GM12878 (cell line): Measurements from ENCODE around the gene MSMB. TPM values are rescaled to one million over a fixed set of nuclear protein-coding genes. Genes with fewer than 3 reads are reported as not detected.

ENCODE experiments used
- ATAC-seq: fragments of 200-7000 bp; cut with Tn5 transposase; 3 replicates; pipeline ENCODE4 v1.9.1; 2020; ENCODE audit warnings: mild to moderate bottlenecking, moderate library complexity
- BruUV-seq: library from RNA; stranded (reverse); fragments of 400-500 nt; replicated peaks from 2 replicates; lab custom pipeline; 2021; lab: Mats Ljungman, UMichigan
- CTCF ChIA-PET: fragments of 300-600 bp; sonication (Branson Sonifier 250); formaldehyde crosslinking; extraction: SDS; loops from one replicate; lab custom pipeline; 2021; ENCODE audit warnings: inconsistent platforms; lab: Yijun Ruan, JAX
- POLR2A ChIA-PET: fragments of 350-600 bp; formaldehyde crosslinking; extraction: SDS; loops from one replicate; lab custom pipeline; 2021; ENCODE audit warnings: inconsistent platforms; lab: Charles Lee
- RAD21 ChIA-PET: fragments of 300-600 bp; sonication (Branson Sonifier 250); formaldehyde crosslinking; loops from one replicate; lab custom pipeline; 2023; ENCODE audit warnings: antibody characterized with exemption; ENCODE audit not compliant: unreplicated experiment; lab: Charles Lee
- SMC1A ChIA-PET: fragments of 300-600 bp; sonication (Branson Sonifier 250); formaldehyde crosslinking; loops from one replicate; lab custom pipeline; 2023; ENCODE audit not compliant: unreplicated experiment, uncharacterized antibody; lab: Charles Lee
- DNase-seq: peaks from one replicate; pipeline ENCODE4 v3.0.0-alpha.2; 2011; ENCODE audit warnings: low read depth, low spot score
- FAIRE-seq: peaks from 3 replicates; lab custom pipeline; 2011; peaks lifted over from hg19 to GRCh38; lab: Jason Lieb, UNC
- H2AFZ ChIP-seq: 2 replicates; pipeline ENCODE4 v1.6.0; 2011; ENCODE audit warnings: low read depth, low read length, control low read depth; ENCODE audit not compliant: control insufficient read depth
- H3K27ac ChIP-seq: 2 replicates; pipeline ENCODE4 v1.5.1; 2011; ENCODE audit warnings: control low read depth; ENCODE audit not compliant: control insufficient read depth, insufficient read depth
- H3K27me3 ChIP-seq, 2 experiments: replicated peaks in 1 of 2; 2 replicates each; pipeline versions ENCODE4 v1.6.0 to v1.6.1; 2011; ENCODE audit warnings: low read length in 1 of 2; ENCODE audit not compliant: control insufficient read depth in 2 of 2, insufficient read depth in 2 of 2
- H3K36me3 ChIP-seq, 2 experiments: 2 replicates each; pipeline ENCODE4 v1.5.1; 2011; ENCODE audit warnings: low read length in 1 of 2; ENCODE audit not compliant: control insufficient read depth in 2 of 2, insufficient read depth in 2 of 2
- H3K4me1 ChIP-seq: 2 replicates; pipeline ENCODE4 v1.6.1; 2011; ENCODE audit warnings: mild to moderate bottlenecking, low read length, moderate library complexity, mixed read lengths; ENCODE audit not compliant: control insufficient read depth, insufficient read depth
- H3K4me2 ChIP-seq: 2 replicates; pipeline ENCODE4 v1.6.0; 2011; ENCODE audit warnings: control low read depth; ENCODE audit not compliant: control insufficient read depth, insufficient read depth
- H3K4me3 ChIP-seq: fragments of 200-600 bp; sonication (generic); 2 replicates; pipeline ENCODE4 v1.5.1; 2016
- H3K79me2 ChIP-seq: 2 replicates; pipeline ENCODE4 v1.6.0; 2011; ENCODE audit warnings: low read length; ENCODE audit not compliant: control insufficient read depth, insufficient read depth
- H3K9ac ChIP-seq: 2 replicates; pipeline ENCODE4 v1.8.0; 2011; ENCODE audit warnings: low read length, control low read depth, mixed read lengths; ENCODE audit not compliant: control insufficient read depth, insufficient read depth
- H3K9me3 ChIP-seq: replicated peaks from 3 replicates; pipeline ENCODE4 v1.5.1; 2011; ENCODE audit warnings: mild to moderate bottlenecking, low read length; ENCODE audit not compliant: control insufficient read depth, insufficient read depth
- H4K20me1 ChIP-seq: 2 replicates; pipeline ENCODE4 v1.6.0; 2011; ENCODE audit not compliant: control insufficient read depth, insufficient read depth
- CREM ChIP-seq: IDR thresholded peaks from 2 replicates; pipeline ENCODE4 v1.6.1; 2014; ENCODE audit warnings: antibody characterized with exemption, low read depth
- EGR1 ChIP-seq, 2 experiments: IDR thresholded peaks; 1 replicate in 1 of 2; 2 replicates in 1 of 2; pipeline ENCODE4 v1.6.1; 2011 to 2012; ENCODE audit warnings: low read depth in 2 of 2, low read length in 2 of 2, borderline replicate concordance in 1 of 2, mild to moderate bottlenecking in 1 of 2, moderate library complexity in 1 of 2
- PAX5 ChIP-seq: IDR thresholded peaks from 2 replicates; pipeline ENCODE4 v1.6.1; 2011; ENCODE audit warnings: low read depth, low read length, borderline replicate concordance
- ZNF622 ChIP-seq: fragments of 450-650 bp; IDR thresholded peaks from 2 replicates; pipeline ENCODE4 v1.6.1; 2017; ENCODE audit warnings: mild to moderate bottlenecking, inconsistent platforms
- WGBS: methylation state at CpG from one replicate; pipeline ENCODE4 v1.1.6; 2016; ENCODE audit warnings: low lambda C conversion rate; ENCODE audit not compliant: insufficient replicate concordance, insufficient coverage; ENCODE audit errors: missing lambda C conversion rate; 5-methylcytosine and 5-hydroxymethylcytosine counted together
- in situ Hi-C: fragments of 300-500 bp; cut with MboI; formaldehyde crosslinking; loops from 9 replicates; pipeline ENCODE4 v1.14.3; 2018; ENCODE audit warnings: mixed read lengths
- intact Hi-C: fragments of 100-400 bp; cut with micrococcal nuclease; formaldehyde crosslinking; loops from one replicate; pipeline ENCODE4 v1.14.2; 2022; ENCODE audit not compliant: unreplicated experiment
- polyA plus RNA-seq, 11 experiments: library from polyadenylated mRNA; depleted of rRNA in 4 of 11; unstranded in 6 of 11; stranded (reverse) in 5 of 11; fragments of >200 nt; fragmentation: Nextera tagmentation in 4 of 11; fragmentation: Illumina TruSeq in 1 of 11; extraction: Ambion mirVana in 4 of 11; extraction: Trizol in 1 of 11; gene quantifications; 1 replicate in 1 of 11; 2 replicates in 10 of 11; pipeline versions ENCODE4 v1.2.1 to v1.2.3, GENCODE V29; 2011 to 2016; ENCODE audit warnings: inconsistent platforms in 2 of 11, missing spikeins in 2 of 11, low read depth in 1 of 11
- total RNA-seq, 4 experiments: library from RNA; depleted of rRNA in 3 of 4; stranded (reverse); fragments of >200 nt in 3 of 4; fragmentation: Illumina TruSeq in 1 of 4; extraction: Trizol in 1 of 4; gene quantifications; 2 replicates each; pipeline versions ENCODE4 v1.2.1 to v1.2.3, GENCODE V29; 2013 to 2021
- TF ChIP-seq, protein P1 (sequence below): fragments of 450-650 bp; formaldehyde crosslinking; IDR thresholded peaks from 2 replicates; pipeline ENCODE4 v1.4.0; 2022; ENCODE audit warnings: mild to moderate bottlenecking, moderate library complexity
- TF ChIP-seq, protein P2 (sequence below): IDR thresholded peaks from 2 replicates; pipeline ENCODE4 v1.6.1; 2012; ENCODE audit warnings: improper control_type of control experiment, low read depth, low read length; ENCODE audit not compliant: insufficient replicate concordance
- TF ChIP-seq, protein P3 (sequence below): fragments of 450-650 bp; IDR thresholded peaks from 2 replicates; pipeline ENCODE4 v1.6.1; 2017; ENCODE audit warnings: mild to moderate bottlenecking
- TF ChIP-seq, protein P4 (sequence below): fragments of 450-650 bp; formaldehyde crosslinking; IDR thresholded peaks from 2 replicates; pipeline ENCODE4 v1.4.0; 2020; ENCODE audit warnings: mild to moderate bottlenecking, moderate library complexity

Gene MSMB
- total and polyA plus RNA-seq, 10 of the 15 experiments (the other 5 are each of a cell fraction or from before 2014, with no cell fraction given): not detected

DNA sequence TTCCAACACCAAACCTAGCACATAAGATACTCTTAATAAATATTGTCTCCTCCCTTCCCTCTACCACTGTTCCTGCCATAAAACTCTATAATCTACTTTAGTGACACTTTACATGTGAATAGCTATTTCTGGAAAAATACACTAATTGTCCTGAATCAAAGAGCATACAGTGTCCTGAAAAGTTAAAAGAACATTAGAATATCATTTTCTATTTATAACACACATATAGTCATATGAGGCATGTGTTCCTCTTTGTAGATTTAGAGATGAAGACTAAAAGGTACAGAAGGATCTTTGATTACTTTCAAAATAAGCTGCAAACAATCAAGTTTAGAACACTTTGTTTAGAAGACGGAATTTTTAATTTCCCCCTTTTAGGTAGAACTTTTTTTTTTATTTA is 29.3 kb downstream of the MSMB start:
- no peaks in the 10 kb centered on the region for H3K27me3 ChIP-seq
- H3K4me1 ChIP-seq: peaks cover 7% of the 10 kb centered on the region
- H3K79me2 ChIP-seq: peaks cover 53% of the 10 kb centered on the region
- no peak overlapping the region for H3K4me2 ChIP-seq
- in situ Hi-C loops: no loop called here
- DNase-seq (no peak), FAIRE-seq (no peak), ATAC-seq (no peak)
- ChIA-PET POLR2A (interaction anchor here (0.9 kb wide), 1 partner anchor 12 kb away, joined by 3 read pairs; no protein-coding TSS in a partner anchor), RAD21 (interaction anchor here (1.7 kb wide), 1 partner anchor 10 kb away, joined by 3 read pairs; no protein-coding TSS in a partner anchor), SMC1A (interaction anchor here (1.0 to 3.2 kb wide), 5 partner anchors 10 to 1013 kb away, joined by 3 to 12 read pairs (median 3); no protein-coding TSS in a partner anchor), CTCF (interaction anchor here (6.7 kb wide), 1 partner anchor 11 kb away, joined by 60 read pairs; the partner anchor contains the start of gene NCOA4)
- H3K36me3 ChIP-seq: peaks cover 8 to 28% of the 10 kb centered on the region in 2 experiments
- no peak overlapping the region for H3K4me3 ChIP-seq
- H3K9ac ChIP-seq: no peak overlapping the region
- intact Hi-C loops: no loop called here
- WGBS: 95% methylated on average over 1 of the region's 1 CpG
- H4K20me1 ChIP-seq: no peaks in the 10 kb centered on the region; the same call in 1 of the 2 replicates
- H2AFZ ChIP-seq: no peak overlapping the region
- no peaks in the 10 kb centered on the region for H3K9me3 ChIP-seq
- BruUV-seq: no TSS peak
- H3K27ac ChIP-seq: no peak overlapping the region
- TF ChIP-seq ZNF622 (no peak), CREM (no peak), PAX5 (no peak), EGR1 (IDR thresholded peaks at IDR 0.05; ENCODE audit: borderline replicate concordance in 1 of 2, low read depth in 2 of 2, low read length in 2 of 2) (no peak)
- TF ChIP-seq, protein P1, sequence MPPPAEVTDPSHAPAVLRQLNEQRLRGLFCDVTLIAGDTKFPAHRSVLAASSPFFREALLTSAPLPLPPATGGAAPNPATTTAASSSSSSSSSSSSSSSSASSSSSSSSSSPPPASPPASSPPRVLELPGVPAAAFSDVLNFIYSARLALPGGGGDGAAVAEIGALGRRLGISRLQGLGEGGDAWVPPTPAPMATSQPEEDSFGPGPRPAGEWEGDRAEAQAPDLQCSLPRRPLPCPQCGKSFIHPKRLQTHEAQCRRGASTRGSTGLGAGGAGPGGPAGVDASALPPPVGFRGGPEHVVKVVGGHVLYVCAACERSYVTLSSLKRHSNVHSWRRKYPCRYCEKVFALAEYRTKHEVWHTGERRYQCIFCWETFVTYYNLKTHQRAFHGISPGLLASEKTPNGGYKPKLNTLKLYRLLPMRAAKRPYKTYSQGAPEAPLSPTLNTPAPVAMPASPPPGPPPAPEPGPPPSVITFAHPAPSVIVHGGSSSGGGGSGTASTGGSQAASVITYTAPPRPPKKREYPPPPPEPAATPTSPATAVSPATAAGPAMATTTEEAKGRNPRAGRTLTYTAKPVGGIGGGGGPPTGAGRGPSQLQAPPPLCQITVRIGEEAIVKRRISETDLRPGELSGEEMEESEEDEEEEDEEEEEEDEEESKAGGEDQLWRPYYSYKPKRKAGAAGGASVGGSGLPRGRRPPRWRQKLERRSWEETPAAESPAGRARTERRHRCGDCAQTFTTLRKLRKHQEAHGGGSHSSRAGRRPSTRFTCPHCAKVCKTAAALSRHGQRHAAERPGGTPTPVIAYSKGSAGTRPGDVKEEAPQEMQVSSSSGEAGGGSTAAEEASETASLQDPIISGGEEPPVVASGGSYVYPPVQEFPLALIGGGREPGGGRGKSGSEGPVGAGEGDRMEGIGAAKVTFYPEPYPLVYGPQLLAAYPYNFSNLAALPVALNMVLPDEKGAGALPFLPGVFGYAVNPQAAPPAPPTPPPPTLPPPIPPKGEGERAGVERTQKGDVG (CRISPR knock-in tag): no peak
- TF ChIP-seq, protein P2, sequence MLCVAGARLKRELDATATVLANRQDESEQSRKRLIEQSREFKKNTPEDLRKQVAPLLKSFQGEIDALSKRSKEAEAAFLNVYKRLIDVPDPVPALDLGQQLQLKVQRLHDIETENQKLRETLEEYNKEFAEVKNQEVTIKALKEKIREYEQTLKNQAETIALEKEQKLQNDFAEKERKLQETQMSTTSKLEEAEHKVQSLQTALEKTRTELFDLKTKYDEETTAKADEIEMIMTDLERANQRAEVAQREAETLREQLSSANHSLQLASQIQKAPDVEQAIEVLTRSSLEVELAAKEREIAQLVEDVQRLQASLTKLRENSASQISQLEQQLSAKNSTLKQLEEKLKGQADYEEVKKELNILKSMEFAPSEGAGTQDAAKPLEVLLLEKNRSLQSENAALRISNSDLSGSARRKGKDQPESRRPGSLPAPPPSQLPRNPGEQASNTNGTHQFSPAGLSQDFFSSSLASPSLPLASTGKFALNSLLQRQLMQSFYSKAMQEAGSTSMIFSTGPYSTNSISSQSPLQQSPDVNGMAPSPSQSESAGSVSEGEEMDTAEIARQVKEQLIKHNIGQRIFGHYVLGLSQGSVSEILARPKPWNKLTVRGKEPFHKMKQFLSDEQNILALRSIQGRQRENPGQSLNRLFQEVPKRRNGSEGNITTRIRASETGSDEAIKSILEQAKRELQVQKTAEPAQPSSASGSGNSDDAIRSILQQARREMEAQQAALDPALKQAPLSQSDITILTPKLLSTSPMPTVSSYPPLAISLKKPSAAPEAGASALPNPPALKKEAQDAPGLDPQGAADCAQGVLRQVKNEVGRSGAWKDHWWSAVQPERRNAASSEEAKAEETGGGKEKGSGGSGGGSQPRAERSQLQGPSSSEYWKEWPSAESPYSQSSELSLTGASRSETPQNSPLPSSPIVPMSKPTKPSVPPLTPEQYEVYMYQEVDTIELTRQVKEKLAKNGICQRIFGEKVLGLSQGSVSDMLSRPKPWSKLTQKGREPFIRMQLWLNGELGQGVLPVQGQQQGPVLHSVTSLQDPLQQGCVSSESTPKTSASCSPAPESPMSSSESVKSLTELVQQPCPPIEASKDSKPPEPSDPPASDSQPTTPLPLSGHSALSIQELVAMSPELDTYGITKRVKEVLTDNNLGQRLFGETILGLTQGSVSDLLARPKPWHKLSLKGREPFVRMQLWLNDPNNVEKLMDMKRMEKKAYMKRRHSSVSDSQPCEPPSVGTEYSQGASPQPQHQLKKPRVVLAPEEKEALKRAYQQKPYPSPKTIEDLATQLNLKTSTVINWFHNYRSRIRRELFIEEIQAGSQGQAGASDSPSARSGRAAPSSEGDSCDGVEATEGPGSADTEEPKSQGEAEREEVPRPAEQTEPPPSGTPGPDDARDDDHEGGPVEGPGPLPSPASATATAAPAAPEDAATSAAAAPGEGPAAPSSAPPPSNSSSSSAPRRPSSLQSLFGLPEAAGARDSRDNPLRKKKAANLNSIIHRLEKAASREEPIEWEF: no peak
- TF ChIP-seq, protein P3, sequence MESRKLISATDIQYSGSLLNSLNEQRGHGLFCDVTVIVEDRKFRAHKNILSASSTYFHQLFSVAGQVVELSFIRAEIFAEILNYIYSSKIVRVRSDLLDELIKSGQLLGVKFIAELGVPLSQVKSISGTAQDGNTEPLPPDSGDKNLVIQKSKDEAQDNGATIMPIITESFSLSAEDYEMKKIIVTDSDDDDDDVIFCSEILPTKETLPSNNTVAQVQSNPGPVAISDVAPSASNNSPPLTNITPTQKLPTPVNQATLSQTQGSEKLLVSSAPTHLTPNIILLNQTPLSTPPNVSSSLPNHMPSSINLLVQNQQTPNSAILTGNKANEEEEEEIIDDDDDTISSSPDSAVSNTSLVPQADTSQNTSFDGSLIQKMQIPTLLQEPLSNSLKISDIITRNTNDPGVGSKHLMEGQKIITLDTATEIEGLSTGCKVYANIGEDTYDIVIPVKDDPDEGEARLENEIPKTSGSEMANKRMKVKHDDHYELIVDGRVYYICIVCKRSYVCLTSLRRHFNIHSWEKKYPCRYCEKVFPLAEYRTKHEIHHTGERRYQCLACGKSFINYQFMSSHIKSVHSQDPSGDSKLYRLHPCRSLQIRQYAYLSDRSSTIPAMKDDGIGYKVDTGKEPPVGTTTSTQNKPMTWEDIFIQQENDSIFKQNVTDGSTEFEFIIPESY: no peak
- TF ChIP-seq, protein P4, sequence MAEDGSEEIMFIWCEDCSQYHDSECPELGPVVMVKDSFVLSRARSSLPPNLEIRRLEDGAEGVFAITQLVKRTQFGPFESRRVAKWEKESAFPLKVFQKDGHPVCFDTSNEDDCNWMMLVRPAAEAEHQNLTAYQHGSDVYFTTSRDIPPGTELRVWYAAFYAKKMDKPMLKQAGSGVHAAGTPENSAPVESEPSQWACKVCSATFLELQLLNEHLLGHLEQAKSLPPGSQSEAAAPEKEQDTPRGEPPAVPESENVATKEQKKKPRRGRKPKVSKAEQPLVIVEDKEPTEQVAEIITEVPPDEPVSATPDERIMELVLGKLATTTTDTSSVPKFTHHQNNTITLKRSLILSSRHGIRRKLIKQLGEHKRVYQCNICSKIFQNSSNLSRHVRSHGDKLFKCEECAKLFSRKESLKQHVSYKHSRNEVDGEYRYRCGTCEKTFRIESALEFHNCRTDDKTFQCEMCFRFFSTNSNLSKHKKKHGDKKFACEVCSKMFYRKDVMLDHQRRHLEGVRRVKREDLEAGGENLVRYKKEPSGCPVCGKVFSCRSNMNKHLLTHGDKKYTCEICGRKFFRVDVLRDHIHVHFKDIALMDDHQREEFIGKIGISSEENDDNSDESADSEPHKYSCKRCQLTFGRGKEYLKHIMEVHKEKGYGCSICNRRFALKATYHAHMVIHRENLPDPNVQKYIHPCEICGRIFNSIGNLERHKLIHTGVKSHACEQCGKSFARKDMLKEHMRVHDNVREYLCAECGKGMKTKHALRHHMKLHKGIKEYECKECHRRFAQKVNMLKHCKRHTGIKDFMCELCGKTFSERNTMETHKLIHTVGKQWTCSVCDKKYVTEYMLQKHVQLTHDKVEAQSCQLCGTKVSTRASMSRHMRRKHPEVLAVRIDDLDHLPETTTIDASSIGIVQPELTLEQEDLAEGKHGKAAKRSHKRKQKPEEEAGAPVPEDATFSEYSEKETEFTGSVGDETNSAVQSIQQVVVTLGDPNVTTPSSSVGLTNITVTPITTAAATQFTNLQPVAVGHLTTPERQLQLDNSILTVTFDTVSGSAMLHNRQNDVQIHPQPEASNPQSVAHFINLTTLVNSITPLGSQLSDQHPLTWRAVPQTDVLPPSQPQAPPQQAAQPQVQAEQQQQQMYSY (CRISPR knock-in tag): no peak
